ENCODE data around the gene TENM4. TPM values are rescaled to one million over a fixed set of nuclear protein-coding genes. Genes with fewer than 3 reads are reported as not detected.

The TENM4 gene
- total RNA-seq, 4 donors from 2014 or later, result 2.3 to 18.9 (median 4.5) TPM

- ATAC-seq (ENCODE audit: low FRiP score) (no peak), DNase-seq (ENCODE audit: low spot score) (no peak)
- TF ChIP-seq, protein P1, sequence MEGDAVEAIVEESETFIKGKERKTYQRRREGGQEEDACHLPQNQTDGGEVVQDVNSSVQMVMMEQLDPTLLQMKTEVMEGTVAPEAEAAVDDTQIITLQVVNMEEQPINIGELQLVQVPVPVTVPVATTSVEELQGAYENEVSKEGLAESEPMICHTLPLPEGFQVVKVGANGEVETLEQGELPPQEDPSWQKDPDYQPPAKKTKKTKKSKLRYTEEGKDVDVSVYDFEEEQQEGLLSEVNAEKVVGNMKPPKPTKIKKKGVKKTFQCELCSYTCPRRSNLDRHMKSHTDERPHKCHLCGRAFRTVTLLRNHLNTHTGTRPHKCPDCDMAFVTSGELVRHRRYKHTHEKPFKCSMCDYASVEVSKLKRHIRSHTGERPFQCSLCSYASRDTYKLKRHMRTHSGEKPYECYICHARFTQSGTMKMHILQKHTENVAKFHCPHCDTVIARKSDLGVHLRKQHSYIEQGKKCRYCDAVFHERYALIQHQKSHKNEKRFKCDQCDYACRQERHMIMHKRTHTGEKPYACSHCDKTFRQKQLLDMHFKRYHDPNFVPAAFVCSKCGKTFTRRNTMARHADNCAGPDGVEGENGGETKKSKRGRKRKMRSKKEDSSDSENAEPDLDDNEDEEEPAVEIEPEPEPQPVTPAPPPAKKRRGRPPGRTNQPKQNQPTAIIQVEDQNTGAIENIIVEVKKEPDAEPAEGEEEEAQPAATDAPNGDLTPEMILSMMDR (IDR thresholded peaks at IDR 0.05), result no peak
Observed at GRCh38 chr11:79185351-79185750, 255.5 kb downstream of the TENM4 start.

DNA sequence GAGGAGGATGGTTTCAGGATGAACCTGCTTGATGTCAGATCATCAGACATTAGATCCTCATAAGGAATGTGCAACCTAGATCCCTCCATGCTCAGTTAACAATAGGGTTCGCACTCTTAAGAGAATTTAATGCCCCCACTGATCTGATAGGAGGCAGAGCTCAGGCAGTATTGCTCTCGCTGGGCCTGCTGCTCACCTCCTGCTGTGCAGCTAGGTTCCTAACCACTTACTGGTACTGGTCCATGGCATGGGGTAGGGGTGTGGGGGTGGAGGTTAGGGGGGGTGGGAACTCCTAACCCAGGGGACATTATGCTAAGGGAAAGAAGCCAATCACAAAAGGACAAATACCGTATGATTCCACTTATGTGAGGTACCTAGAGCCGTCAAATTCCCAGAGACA, 256.5 kb downstream of the TENM4 start:
- no peak for ATAC-seq (ENCODE audit: low FRiP score)
- DNase-seq (ENCODE audit: low spot score), result no peak
- TF ChIP-seq, protein P1 (IDR thresholded peaks at IDR 0.05), result no peak

GRCh38 chr11:79182794-79183193, 258.0 kb downstream of the TENM4 start:
- ATAC-seq (ENCODE audit: low FRiP score) (no peak), DNase-seq (ENCODE audit: low spot score) (no peak)
- TF ChIP-seq, protein P1 (IDR thresholded peaks at IDR 0.05), result no peak

DNA sequence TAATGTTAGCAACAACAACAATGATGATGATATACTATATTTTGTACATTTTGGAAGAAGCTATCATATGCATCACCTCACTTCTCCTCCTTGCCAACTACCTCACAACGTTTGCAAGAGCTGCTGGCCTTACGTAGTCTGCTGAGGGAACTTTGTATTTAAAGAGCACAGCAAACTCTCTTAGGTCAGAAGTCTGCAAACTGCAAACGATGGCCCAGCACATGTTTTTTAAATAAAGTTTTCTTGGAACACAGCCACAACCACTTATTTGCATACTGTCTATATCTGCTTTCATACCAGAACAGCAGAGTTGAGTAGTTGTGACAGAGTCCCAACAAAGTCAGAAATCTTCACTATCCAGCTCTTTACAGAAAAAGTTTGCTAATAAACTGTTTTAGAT, 261.7 kb downstream of the TENM4 start:
- DNase-seq (ENCODE audit: low spot score), result no peak
- TF ChIP-seq, protein P1 (IDR thresholded peaks at IDR 0.05), result no peak
- ATAC-seq (ENCODE audit: low FRiP score), result no peak

DNA sequence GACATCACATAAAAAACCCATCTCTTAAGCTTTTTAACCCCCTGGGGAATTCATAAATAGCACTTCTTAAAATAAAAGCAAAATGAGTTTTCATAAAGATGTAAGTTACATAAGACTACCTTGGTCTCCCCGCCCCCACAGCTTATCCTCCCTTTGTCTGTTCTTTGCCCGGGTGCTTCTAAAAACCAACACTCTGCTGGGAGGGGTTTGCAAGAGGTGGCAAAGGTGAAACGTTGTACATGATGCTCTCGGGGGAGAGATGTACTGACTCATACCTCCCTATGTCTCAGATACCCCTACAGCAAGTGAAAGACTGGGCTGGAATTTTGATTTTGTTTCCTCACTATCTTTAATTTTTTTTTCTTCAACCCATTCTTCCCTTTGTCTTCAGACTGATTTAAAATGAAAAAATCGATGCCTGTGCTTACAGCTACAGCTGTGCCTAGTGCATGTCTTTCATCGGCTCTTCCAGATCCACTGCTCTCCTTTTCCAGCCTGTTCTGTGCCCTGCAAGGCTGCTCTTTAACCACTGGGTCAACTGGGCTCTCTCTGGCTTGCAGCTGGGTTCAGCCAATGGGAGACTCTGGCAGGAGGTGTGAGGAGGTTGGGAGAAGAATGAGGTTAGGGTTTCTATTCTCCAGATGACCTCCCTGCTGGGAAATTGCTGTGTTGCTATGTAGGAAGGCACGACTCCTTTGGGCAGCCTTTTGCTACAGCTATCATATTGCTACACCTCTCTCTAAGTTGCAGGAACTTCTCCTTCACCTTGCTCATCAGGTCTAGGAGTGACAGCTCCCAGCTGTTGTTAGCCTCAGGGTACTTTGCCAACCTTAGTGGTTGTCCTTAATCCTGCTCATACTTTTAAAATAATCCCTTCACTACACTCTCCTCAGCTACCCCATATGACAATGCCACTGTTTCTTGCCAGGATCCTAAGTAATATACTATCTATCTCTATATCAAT, 266.5 kb downstream of the TENM4 start:
- ATAC-seq (ENCODE audit: low FRiP score) (no peak), DNase-seq (ENCODE audit: low spot score) (no peak)
- TF ChIP-seq, protein P1 (IDR thresholded peaks at IDR 0.05), result no peak

DNA sequence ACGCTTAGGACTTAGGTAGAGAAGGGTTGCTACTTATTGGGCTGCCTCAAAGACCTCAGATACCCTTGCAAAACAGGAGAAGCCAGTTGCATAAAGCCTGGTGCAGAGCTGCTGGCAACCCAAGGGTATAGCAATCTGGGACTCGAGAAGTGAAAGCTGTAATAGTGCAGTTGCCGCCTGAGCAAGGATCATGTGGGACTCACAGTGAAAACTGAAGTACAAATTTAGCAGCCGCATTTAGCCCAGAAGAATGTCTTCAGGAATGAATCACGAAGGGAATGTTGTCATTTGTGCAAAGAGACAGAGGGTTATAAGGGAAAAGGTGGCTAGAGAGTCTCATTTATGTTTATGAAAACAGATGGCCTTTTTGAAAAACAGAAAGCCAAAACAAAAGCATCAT, 267.2 kb downstream of the TENM4 start:
- TF ChIP-seq, protein P1 (IDR thresholded peaks at IDR 0.05), result no peak

DNA sequence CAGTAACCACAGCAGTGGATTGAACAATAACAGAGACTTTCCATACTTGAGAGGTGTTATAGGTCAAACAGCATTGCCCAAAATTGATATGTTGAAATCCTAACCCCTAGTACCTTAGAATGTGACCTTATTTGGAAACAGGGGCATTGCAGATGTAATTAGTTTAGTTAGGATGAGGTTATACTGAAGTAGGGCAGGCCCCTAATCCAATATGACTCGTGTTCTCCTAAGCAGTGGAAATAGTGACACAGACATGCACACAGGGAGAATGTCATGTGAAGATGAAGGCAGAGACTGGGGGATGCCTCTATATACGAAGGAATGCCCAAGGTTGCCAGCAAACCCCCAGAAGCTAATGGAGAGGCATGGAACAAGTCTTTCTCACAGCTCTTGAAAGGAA, 270.5 kb downstream of the TENM4 start:
- TF ChIP-seq, protein P1 (IDR thresholded peaks at IDR 0.05), result no peak
- DNase-seq (ENCODE audit: low spot score), result no peak
- ATAC-seq (ENCODE audit: low FRiP score), result no peak

More for the DNA sequence above, 267.2 kb downstream of the TENM4 start:
- DNase-seq (ENCODE audit: low spot score) (no peak), ATAC-seq (ENCODE audit: low FRiP score) (peak; percentile 41)

Data from omental fat pad (tissue), 4 donors.